Liver (tissue), 9 donors: ENCODE measurements around the gene LCMT1. TPM values are rescaled to one million over a fixed set of nuclear protein-coding genes. Genes with fewer than 3 reads are reported as not detected.

ENCODE experiments used
- DNase-seq: peaks from one replicate; pipeline ENCODE4 v3.0.0-alpha.2; 2017; ENCODE audit warnings: low spot score
- H3K27ac ChIP-seq, 2 donors: one replicate each; pipeline ENCODE4 v1.7.0; 2013; ENCODE audit warnings: inconsistent platforms in 2 of 2, low read length in 2 of 2, control low read depth in 1 of 2, low read depth in 1 of 2, mild to moderate bottlenecking in 1 of 2
- H3K27me3 ChIP-seq, 4 donors: one replicate each; pipeline versions ENCODE4 v1.6.1 to v1.7.0; 2013; ENCODE audit warnings: low read length in 3 of 4, inconsistent platforms in 1 of 4, mild to moderate bottlenecking in 1 of 4, moderate library complexity in 1 of 4; ENCODE audit not compliant: control insufficient read depth in 4 of 4, insufficient read depth in 4 of 4
- H3K36me3 ChIP-seq, 4 donors: one replicate each; pipeline versions ENCODE4 v1.6.1 to v1.7.0; 2013; ENCODE audit warnings: low read length in 3 of 4, mild to moderate bottlenecking in 3 of 4, low read depth in 1 of 4, moderate library complexity in 1 of 4; ENCODE audit not compliant: control insufficient read depth in 4 of 4, insufficient read depth in 3 of 4
- H3K4me1 ChIP-seq, 4 donors: one replicate each; pipeline versions ENCODE4 v1.6.1 to v1.7.0; 2013; ENCODE audit warnings: low read length in 3 of 4, mild to moderate bottlenecking in 3 of 4, moderate library complexity in 1 of 4; ENCODE audit not compliant: control insufficient read depth in 4 of 4, insufficient read depth in 4 of 4
- H3K4me3 ChIP-seq, 3 donors: one replicate each; pipeline versions ENCODE4 v1.6.1 to v1.7.0; 2013; ENCODE audit warnings: low read length in 3 of 3, control low read depth in 1 of 3, low read depth in 1 of 3, mild to moderate bottlenecking in 1 of 3
- H3K9ac ChIP-seq, 2 donors: one replicate each; pipeline ENCODE4 v1.7.0; 2013; ENCODE audit warnings: low read length in 2 of 2, mild to moderate bottlenecking in 2 of 2, moderate library complexity in 2 of 2, control low read depth in 1 of 2, low read depth in 1 of 2
- H3K9me3 ChIP-seq, 4 donors: one replicate each; pipeline versions ENCODE4 v1.6.1 to v1.7.0; 2013; ENCODE audit warnings: low read length in 3 of 4; ENCODE audit not compliant: control insufficient read depth in 4 of 4
- ATF3 ChIP-seq: IDR thresholded peaks from 2 replicates; pipeline ENCODE4 v1.6.1; 2016; ENCODE audit warnings: antibody characterized with exemption
- CTCF ChIP-seq: fragments of 150-350 bp; IDR thresholded peaks from 2 replicates; pipeline ENCODE4 v1.5.1; 2017; ENCODE audit warnings: improper control_type of control experiment, low read depth, low read length; ENCODE audit not compliant: missing input control
- FOXA1 ChIP-seq: IDR thresholded peaks from 2 replicates; pipeline ENCODE4 v1.6.1; 2016; ENCODE audit warnings: antibody characterized with exemption
- FOXA2 ChIP-seq: IDR thresholded peaks from 2 replicates; pipeline ENCODE4 v1.6.1; 2016; ENCODE audit warnings: antibody characterized with exemption
- GABPA ChIP-seq, 2 donors: IDR thresholded peaks in 1 of 2; conservative IDR thresholded peaks in 1 of 2; 2 replicates each; pipeline ENCODE4 v1.6.1; 2016; ENCODE audit warnings: antibody characterized with exemption in 2 of 2, mild to moderate bottlenecking in 1 of 2, moderate library complexity in 1 of 2
- HNF4A ChIP-seq, 2 donors: conservative IDR thresholded peaks; 2 replicates each; pipeline ENCODE4 v1.6.1; 2016; ENCODE audit warnings: antibody characterized with exemption in 2 of 2, mild to moderate bottlenecking in 2 of 2
- HNF4G ChIP-seq: IDR thresholded peaks from 2 replicates; pipeline ENCODE4 v1.6.1; 2016; ENCODE audit warnings: antibody characterized with exemption
- RAD21 ChIP-seq, 2 donors: IDR thresholded peaks; 2 replicates each; pipeline ENCODE4 v1.6.1; 2016; ENCODE audit warnings: antibody characterized with exemption in 2 of 2, mild to moderate bottlenecking in 2 of 2
- RXRA ChIP-seq, 2 donors: IDR thresholded peaks; 2 replicates each; pipeline ENCODE4 v1.6.1; 2017 to 2018; ENCODE audit warnings: antibody characterized with exemption in 2 of 2, mild to moderate bottlenecking in 1 of 2
- SP1 ChIP-seq: IDR thresholded peaks from 2 replicates; pipeline ENCODE4 v1.6.1; 2018; ENCODE audit warnings: antibody characterized with exemption, mild to moderate bottlenecking
- TAF1 ChIP-seq: conservative IDR thresholded peaks from 2 replicates; pipeline ENCODE4 v1.6.1; 2016; ENCODE audit warnings: antibody characterized with exemption, mild to moderate bottlenecking
- WGBS: extraction: QIAGEN DNeasy Blood & Tissue Kit; methylation state at CpG from one replicate; pipeline ENCODE4 v1.1.7; 2013; 5-methylcytosine and 5-hydroxymethylcytosine counted together
- polyA plus RNA-seq, 2 donors: library from polyadenylated mRNA; stranded (reverse) in 1 of 2; unstranded in 1 of 2; fragments of 200-250 nt in 1 of 2; fragments of >200 nt in 1 of 2; fragmentation: Nextera tagmentation in 1 of 2; extraction: Ambion mirVana in 1 of 2; gene quantifications; one replicate each; pipeline versions ENCODE4 v1.2.1 to v1.2.3, GENCODE V29; 2013 to 2015
- total RNA-seq, 2 donors: library from RNA; depleted of rRNA; stranded (reverse); fragments of >200 nt; gene quantifications; one replicate each; pipeline ENCODE4 v1.2.3, GENCODE V29; 2014
- TF ChIP-seq, protein P1 (sequence below): IDR thresholded peaks from 2 replicates; pipeline ENCODE4 v1.6.1; 2016; ENCODE audit warnings: antibody characterized with exemption
- donor health status: healthy.
- donor health status: healthy.
- donor health status: healthy.
- donor health status: healthy.
- donor health status: healthy.

LCMT1 gene
- total and polyA plus RNA-seq, 4 donors, result 4.8 to 8.2 (median 6.6) TPM

- H3K27me3 ChIP-seq, result no peaks in the 10 kb centered on the region
- TF ChIP-seq ATF3 (no peak), SP1 (no peak), RXRA (IDR thresholded peaks at IDR 0.05) (no peak), FOXA2 (no peak), FOXA1 (no peak), CTCF (no peak)
- TF ChIP-seq, protein P1, sequence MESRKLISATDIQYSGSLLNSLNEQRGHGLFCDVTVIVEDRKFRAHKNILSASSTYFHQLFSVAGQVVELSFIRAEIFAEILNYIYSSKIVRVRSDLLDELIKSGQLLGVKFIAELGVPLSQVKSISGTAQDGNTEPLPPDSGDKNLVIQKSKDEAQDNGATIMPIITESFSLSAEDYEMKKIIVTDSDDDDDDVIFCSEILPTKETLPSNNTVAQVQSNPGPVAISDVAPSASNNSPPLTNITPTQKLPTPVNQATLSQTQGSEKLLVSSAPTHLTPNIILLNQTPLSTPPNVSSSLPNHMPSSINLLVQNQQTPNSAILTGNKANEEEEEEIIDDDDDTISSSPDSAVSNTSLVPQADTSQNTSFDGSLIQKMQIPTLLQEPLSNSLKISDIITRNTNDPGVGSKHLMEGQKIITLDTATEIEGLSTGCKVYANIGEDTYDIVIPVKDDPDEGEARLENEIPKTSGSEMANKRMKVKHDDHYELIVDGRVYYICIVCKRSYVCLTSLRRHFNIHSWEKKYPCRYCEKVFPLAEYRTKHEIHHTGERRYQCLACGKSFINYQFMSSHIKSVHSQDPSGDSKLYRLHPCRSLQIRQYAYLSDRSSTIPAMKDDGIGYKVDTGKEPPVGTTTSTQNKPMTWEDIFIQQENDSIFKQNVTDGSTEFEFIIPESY, result no peak
- H3K9me3 ChIP-seq, result no peaks in the 10 kb centered on the region
- no peak for DNase-seq
- H3K9ac ChIP-seq, result no peak overlapping the region
- H3K4me1 ChIP-seq, result no peaks in the 10 kb centered on the region
- no peak overlapping the region for H3K27ac ChIP-seq
- no peak overlapping the region for H3K4me3 ChIP-seq
- 82% methylated on average over 6 of the region's 6 CpGs for WGBS
- H3K36me3 ChIP-seq, result no peaks in the 10 kb centered on the region
Observed at GRCh38 chr16:25189305-25189704, 77.8 kb downstream of the LCMT1 start.

GRCh38 chr16:25192096-25192495, 80.6 kb downstream of the LCMT1 start:
- Histone ChIP-seq H3K27me3 (no peaks in the 10 kb centered on the region), H3K27ac (no peak overlapping the region), H3K4me3 (no peak overlapping the region), H3K36me3 (no peaks in the 10 kb centered on the region), H3K4me1 (peaks cover 0 to 3% (median 0%) of the 10 kb centered on the region in 4 donors), H3K9me3 (no peaks in the 10 kb centered on the region), H3K9ac (no peak overlapping the region)
- WGBS, result 85% methylated on average over 6 of the region's 6 CpGs
- DNase-seq, result no peak
- TF ChIP-seq RAD21 (IDR thresholded peaks at IDR 0.05), result no peak

DNA sequence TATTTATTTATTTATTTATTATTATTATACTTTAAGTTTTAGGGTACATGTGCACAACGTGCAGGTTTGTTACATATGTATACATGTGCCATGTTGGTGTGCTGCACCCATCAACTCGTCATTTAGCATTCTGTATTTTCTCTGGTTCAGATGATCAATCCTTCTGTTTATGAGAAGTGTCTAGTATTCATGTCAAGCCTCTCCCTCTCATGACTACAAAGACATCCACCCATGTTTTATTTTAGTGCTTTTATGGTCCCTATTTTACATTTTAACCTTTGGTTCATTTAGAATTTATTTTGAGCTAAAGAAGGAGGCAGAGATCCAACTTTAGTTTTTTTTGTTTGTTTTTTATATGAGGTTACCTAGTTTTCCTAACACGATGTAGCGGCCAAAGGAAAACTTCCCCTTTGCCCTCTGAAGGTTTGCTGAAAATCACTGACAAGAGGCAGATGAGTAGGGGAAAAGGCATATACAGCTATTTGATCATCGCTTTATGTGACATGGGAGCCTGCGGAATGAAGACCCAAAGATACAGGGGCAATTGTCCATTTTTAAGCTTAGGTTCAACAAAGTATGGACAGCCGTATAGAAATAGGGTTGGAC, 82.8 kb downstream of the LCMT1 start:
- no peaks in the 10 kb centered on the region for H3K27me3 ChIP-seq
- peaks cover 0 to 3% (median 0%) of the 10 kb centered on the region in 4 donors for H3K4me1 ChIP-seq
- H3K9ac ChIP-seq, result no peak overlapping the region
- TF ChIP-seq SP1 (no peak), CTCF (no peak), TAF1 (no peak), RXRA (IDR thresholded peaks at IDR 0.05) (no peak), ATF3 (no peak), FOXA2 (no peak), HNF4A (conservative IDR thresholded peaks at IDR 0.05) (no peak), RAD21 (IDR thresholded peaks at IDR 0.05) (no peak), HNF4G (no peak), FOXA1 (no peak), GABPA (IDR thresholded peaks at IDR 0.05 in 1 of 2, conservative IDR thresholded peaks at IDR 0.05 in 1 of 2) (no peak)
- TF ChIP-seq, protein P1, result no peak
- no peaks in the 10 kb centered on the region for H3K9me3 ChIP-seq
- no peaks in the 10 kb centered on the region for H3K36me3 ChIP-seq
- WGBS, result 73% methylated on average over 7 of the region's 7 CpGs
- no peak overlapping the region for H3K27ac ChIP-seq
- no peak for DNase-seq
- no peak overlapping the region for H3K4me3 ChIP-seq
